Epithelial cell of proximal tubule (primary cell): Measurements from ENCODE around the gene SUMO1. TPM values are rescaled to one million over a fixed set of nuclear protein-coding genes. Genes with fewer than 3 reads are reported as not detected.
"Not testable (repeated sequence)": the region's sequence is repeated elsewhere in the genome, so short reads cannot be mapped to it uniquely, and the experiment has no call there.

Source experiments
- DNase-seq: peaks from one replicate; pipeline ENCODE4 v3.0.0-alpha.2; 2011; ENCODE audit warnings: low read depth
- H3K4me3 ChIP-seq: 2 replicates; pipeline ENCODE4 v1.5.1; 2011; ENCODE audit warnings: low read depth, mild to moderate bottlenecking, low read length
- total RNA-seq: library from RNA; depleted of rRNA; stranded (reverse); fragments of >200 nt; gene quantifications from 2 replicates; pipeline ENCODE4 v1.2.3, GENCODE V29; 2015
- TF ChIP-seq, protein P1 (sequence below): conservative IDR thresholded peaks from 2 replicates; pipeline ENCODE4 v1.5.1; 2012; ENCODE audit warnings: low read depth, mild to moderate bottlenecking, low read length

The SUMO1 gene
- 121 and 129 TPM in 2 replicates for total RNA-seq

DNA sequence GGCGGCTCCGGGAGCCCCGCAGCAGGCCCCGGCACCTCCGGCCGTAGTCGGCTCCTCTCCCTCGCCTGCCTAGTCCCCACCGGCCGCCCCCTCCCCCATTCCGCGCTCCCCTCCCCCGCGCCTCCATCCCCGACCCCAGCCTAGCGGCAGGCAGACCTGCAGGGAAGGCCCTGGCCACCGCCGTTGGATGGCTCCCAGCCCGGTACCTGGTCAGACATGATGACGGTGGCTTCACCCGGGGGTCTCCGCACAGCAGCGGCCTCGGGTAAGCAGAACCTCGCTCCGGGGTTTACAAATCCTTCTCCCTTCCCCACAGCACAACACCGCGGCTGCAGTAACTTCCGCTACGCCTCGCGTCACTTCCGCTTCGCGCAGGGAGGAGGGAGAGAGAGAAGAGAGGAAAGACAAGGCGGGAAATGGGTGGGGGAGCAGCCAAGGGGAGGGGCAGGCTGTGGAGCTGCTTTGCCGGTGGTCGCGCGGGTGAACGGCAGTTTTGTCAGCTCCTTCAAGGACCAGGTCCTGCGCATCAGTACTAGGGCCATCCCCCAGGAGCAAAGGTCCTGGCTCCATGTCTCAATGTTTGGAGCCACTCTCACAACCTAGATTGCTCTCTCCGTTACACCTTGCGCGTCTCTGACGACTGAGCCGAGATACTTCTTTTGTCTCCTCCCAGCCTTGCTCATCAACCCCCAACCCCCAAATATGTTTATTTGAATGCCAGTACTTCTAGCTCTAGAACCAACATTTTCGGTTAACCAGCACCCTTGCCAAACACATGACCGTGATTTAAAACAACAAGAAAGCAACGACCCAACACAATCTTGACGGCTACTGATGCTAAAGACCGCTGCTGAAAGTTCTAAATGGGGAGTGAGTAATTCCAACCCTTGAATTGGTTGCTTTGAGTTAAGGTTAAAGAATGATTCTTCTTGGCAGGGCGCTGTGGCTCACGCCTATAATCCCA is at the start of gene SUMO1:
Gene SUMO1, minus strand, starts transcription at position 364 of the 964 bp plus-strand sequence. Its CDS starts 146 bp downstream, at position 218.
- peak within 1 kb of the TSS; percentile 98 for H3K4me3 ChIP-seq
- TF ChIP-seq, protein P1, sequence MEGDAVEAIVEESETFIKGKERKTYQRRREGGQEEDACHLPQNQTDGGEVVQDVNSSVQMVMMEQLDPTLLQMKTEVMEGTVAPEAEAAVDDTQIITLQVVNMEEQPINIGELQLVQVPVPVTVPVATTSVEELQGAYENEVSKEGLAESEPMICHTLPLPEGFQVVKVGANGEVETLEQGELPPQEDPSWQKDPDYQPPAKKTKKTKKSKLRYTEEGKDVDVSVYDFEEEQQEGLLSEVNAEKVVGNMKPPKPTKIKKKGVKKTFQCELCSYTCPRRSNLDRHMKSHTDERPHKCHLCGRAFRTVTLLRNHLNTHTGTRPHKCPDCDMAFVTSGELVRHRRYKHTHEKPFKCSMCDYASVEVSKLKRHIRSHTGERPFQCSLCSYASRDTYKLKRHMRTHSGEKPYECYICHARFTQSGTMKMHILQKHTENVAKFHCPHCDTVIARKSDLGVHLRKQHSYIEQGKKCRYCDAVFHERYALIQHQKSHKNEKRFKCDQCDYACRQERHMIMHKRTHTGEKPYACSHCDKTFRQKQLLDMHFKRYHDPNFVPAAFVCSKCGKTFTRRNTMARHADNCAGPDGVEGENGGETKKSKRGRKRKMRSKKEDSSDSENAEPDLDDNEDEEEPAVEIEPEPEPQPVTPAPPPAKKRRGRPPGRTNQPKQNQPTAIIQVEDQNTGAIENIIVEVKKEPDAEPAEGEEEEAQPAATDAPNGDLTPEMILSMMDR, result no peak
- peak; percentile 30 for DNase-seq

DNA sequence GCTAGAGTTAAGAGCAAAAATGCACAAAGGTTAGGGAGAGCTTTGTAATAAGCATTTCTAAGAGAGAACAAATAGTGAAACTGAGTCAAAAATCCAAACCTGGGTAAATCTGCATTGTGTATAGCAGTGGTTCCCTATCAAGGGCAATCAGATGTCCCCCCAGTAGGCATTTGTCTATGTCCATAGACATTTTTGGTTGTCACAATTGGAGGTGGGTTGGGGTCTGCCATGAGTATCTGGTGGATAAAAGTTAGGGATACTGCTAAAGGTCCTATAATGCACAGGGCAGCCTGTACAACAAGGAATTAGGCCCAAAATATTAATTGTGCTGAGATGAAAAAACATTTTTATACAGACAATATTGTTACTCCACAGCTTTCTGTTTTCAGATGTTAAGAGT is 48.2 kb upstream of the SUMO1 start:
- H3K4me3 ChIP-seq, result no peak overlapping the region
- DNase-seq, result no peak
- TF ChIP-seq, protein P1, result no peak

DNA sequence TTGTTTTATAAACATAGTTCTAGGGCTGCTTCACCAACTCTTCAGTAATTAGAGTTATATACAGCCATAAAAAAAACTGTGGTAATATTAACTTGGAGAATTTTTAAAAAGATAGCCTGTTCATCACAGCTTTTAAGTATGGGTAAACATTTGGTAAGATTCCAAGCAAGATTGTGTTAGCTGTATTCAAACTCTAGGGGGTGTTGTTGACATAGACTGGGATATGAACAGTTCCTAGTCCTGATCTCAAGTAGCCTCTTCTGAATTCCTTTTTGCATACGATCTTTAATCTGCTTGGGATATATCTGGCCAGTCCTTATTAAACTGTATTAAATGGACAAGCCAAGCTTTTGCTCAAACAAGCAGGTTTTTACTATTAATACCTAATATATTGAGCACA is 40.5 kb upstream of the SUMO1 start:
- TF ChIP-seq, protein P1, result peak; percentile 67
- no peak overlapping the region for H3K4me3 ChIP-seq
- no peak for DNase-seq

DNA sequence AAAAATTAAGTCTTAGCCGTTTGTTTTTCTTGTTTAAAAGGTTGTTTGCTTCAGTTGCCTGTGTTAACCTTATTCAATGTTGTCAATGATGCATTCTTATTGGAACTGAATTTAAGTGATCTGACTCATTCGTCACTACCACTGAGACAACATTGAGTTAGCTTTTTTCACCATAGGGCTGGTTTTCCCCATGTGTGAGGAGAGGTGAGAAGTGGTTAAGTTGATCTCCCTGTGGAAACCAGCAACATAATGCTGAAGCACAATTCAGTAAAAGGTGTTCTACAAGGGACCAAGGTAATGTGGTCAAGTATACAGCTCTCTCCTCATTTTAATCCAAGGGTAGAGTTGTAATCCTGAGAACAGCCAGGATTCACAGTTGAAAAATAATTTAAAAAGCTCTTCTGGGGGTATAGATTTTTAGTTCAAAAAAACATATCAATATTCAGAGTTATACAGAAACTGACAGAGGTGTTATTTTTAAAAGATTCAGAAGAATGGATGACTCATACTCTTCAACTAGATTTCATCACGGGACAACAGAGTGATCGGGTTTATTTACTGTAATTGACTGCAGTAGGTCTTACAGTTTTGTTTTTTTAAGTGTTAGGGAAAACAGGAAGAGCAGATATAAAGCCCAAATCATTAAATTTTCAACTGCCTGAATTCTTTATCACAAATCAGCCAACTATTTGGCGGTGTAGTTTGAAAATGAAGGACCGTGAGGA is 39.8 kb upstream of the SUMO1 start:
- TF ChIP-seq, protein P1, result no peak
- no peak for DNase-seq
- H3K4me3 ChIP-seq, result no peak overlapping the region

DNA sequence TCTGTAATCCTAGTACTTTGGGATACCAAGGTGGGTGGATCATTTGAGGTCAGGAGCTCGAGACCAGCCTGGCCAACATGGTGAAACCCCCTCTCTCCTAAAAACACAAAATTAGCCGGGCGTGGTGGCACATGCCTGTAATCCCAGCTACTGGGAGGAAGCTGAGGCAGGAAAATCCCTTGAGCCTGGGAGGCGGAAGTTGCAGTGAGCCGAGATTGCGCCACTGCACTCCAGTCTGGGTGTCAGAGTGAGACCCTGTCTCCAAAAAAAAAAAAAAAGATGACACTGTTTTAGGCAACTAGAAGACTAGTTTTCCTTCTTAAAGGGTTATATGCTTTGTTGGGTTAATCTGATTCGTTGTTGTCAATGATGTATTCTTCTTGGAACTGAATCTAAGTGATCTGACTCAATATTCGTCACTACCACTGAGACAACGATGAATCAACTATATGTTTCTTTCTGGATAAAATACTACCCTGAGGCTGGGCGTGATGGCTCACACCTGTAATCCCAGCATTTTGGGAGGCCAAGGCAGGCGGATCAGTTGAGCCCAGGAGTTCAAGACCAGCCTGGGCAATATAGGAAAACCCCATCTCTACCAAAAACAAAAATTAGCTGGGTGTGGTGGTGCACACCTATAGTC is 37.8 kb upstream of the SUMO1 start:
- not testable (repeated sequence) for H3K4me3 ChIP-seq, DNase-seq

DNA sequence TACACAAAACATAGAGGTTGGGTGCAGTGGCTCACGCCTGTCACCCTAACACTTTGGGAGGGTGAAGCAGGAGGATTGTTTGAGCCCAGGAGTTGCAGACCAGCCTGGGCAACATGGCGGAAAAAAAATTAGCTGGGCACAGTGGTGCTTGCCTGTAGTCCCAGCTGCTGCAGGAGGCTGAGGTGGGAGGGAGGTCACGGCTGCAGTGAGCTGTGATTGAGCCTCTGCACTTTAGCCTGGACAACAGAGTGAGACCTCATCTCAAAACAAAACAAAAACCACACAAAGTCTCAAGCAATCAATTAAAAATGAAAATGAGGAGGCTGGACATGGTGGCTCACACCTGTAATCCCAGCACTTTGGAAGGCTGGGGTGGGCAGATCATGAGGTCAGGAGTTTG is 32.1 kb upstream of the SUMO1 start:
- no peak for DNase-seq
- TF ChIP-seq, protein P1, result no peak
- H3K4me3 ChIP-seq, result no peak overlapping the region

DNA sequence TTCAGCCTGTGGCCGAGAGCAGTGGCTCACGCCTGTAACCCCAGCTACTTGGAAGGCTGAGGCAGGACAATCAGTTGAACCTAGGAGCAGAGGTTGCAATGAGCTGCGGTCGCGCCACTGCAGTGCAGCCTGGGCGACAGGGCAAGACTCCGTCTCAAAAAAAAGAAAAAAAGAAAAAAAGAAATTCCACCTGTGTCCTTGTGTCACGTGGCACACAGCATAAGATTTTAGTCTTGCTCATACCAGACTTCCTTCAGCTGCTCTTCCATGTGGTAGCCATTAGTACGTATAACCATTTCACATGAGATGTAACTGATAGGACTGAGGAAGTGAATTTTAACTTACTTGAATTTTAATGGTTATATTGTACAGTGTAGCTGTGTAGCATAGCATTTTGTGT is 31.2 kb upstream of the SUMO1 start:
- no peak overlapping the region for H3K4me3 ChIP-seq
- DNase-seq, result no peak

More for the DNA sequence above, 31.2 kb upstream of the SUMO1 start:
- TF ChIP-seq, protein P1, result no peak
